HG03378 (cell line): ENCODE data around the gene ACOT8.
"Not testable (repeated sequence)": the region's sequence is repeated elsewhere in the genome, so short reads cannot be mapped to it uniquely, and the experiment has no call there.

Experiments used
- ATAC-seq: cut with Tn5 transposase; IDR thresholded peaks from one replicate; pipeline ENCODE4 v1.9.1; 2021; ENCODE audit warnings: mild to moderate bottlenecking, moderate library complexity; ENCODE audit not compliant: unreplicated experiment

Gene ACOT8

DNA sequence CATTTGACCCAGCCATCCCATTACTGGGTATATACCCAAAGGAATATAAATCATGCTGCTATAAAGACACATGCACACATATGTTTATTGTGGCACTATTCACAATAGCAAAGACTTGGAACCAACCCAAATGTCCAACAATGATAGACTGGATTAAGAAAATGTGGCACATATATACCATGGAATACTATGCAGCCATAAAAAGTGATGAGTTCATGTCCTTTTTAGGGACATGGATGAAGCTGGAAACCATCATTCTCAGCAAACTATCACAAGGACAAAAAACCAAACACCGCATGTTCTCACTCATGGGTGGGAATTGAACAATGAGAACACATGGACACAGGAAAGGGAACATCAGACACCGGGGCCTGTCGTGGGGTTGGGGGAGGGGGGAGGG is 59.2 kb downstream of the ACOT8 start:
- not testable (repeated sequence) for ATAC-seq

GRCh38 chr20:45797510-45797909 is 59.7 kb downstream of the ACOT8 start:
- ATAC-seq, result not testable (repeated sequence)

DNA sequence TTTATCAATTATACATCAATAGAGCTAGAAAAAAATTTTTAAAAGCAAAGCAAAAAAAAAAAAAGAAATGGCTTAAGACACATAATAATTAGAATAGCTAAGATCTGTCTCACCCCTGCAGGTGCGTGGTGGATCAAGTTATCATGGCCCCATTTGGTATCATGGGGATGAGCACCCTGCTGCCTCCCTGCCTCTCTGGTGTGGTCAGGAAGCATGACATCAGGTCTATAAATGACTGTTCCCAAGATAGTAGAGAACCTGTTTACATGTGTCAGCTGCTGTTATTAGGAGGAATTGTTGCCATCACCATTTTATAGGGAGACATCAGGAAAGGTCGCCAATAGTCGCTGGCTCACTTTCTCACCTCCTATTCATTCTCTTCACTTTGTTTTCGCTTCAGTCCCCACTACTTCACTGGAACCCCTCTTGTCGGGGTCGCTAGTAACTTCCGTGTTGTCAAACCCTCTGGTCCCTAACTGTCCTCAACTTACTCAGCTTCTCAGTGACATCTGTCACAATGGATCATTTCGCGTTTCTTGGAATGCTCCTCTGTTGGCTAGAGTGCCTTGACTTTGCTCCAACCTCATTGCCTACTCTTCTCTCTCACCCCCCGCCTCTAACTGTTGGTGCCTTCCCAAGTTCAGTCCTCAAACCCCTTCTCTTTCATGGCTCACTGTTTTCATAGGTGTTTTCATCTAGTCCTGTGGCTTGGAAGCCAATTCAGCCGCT is 60.7 kb downstream of the ACOT8 start:
- ATAC-seq, result no peak

DNA sequence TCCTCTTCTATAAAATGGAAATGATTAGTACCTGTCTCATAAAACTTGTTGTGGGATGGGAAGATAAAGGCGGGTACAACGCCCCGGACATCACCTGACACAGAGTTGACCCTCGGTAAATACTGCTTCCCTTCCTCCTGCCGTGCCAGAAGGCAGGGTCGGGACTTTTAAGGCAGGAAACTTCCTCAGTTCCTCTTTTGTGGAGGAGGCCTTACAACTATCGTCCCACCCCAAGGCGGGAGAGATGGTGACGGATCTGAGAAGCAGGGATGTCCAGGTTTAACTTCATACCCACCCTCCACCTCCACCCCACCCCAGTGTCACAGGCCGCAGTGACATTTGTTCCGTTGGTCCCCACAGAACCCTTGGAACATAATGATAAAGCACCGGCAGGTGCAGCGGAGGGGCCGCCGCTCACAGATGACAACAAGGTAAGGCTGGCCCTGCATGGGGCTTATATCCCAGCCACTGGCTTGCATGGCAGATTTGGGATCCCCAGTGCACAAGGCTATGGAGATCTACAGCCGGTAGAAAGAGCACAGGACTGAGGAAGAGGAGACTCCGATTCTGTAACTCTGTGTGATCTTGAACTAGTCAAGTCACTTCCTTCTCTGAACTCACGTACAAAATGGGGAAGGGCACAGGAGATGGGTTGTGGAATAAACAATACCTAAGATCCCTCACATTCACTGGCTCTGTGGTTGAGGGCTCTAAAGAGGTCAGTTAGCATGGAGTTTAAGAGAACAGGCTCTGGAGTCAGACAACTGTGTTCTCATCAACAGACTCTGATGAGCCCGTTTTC is 64.7 kb downstream of the ACOT8 start:
- ATAC-seq, result no peak
